Activated CD8-positive, alpha-beta memory T cell treated with anti-CD3 and anti-CD28 coated beads for 1 hour (primary cell): ENCODE results near the gene BTG4.

Source experiments
- DNase-seq, 2 donors: peaks; one replicate each; pipeline ENCODE4 v3.0.0-alpha.2; 2020; ENCODE audit warnings: low read depth in 1 of 2; ENCODE audit errors: extremely low read depth in 1 of 2

BTG4 gene

GRCh38 chr11:111512296-111513239 lies at the start of gene BTG4:
Gene BTG4, minus strand, starts transcription at chr11:111512386. Its CDS starts 13,610 bp downstream, at chr11:111498776.
- no peak for DNase-seq

- DNase-seq: no peak
These were observed 49.7 kb upstream of the BTG4 start for GRCh38 chr11:111561791-111562325.

GRCh38 chr11:111561306-111561705 lies 49.1 kb upstream of the BTG4 start:
- DNase-seq: no peak

- no peak for DNase-seq
These were observed 48.6 kb upstream of the BTG4 start for GRCh38 chr11:111560800-111561199.

- DNase-seq: no peak
These were observed 47.7 kb upstream of the BTG4 start for GRCh38 chr11:111559800-111560464.

- no peak for DNase-seq
These were observed 45.4 kb upstream of the BTG4 start for GRCh38 chr11:111557425-111558111.

- DNase-seq: no peak
These were observed 43.1 kb upstream of the BTG4 start for GRCh38 chr11:111555255-111555654.

- no peak for DNase-seq
These were observed 42.3 kb upstream of the BTG4 start for GRCh38 chr11:111554532-111554931.

- DNase-seq: no peak
These were observed 38.1 kb upstream of the BTG4 start for GRCh38 chr11:111550258-111550657.

- no peak for DNase-seq
These were observed 37.6 kb upstream of the BTG4 start for GRCh38 chr11:111549869-111550203.

GRCh38 chr11:111549196-111549868 lies 37.1 kb upstream of the BTG4 start:
- DNase-seq: no peak

- DNase-seq: no peak
These were observed 36.3 kb upstream of the BTG4 start for GRCh38 chr11:111548525-111548924.

GRCh38 chr11:111542606-111543275 lies 30.6 kb upstream of the BTG4 start:
- no peak for DNase-seq

GRCh38 chr11:111541254-111542061 lies 29.3 kb upstream of the BTG4 start:
- no peak for DNase-seq

- no peak for DNase-seq
These were observed 28.7 kb upstream of the BTG4 start for GRCh38 chr11:111540937-111541253.

- peak in 1 of 2 donors; percentile 29 for DNase-seq
These were observed 28.1 kb upstream of the BTG4 start, which contains the start of gene LAYN for GRCh38 chr11:111540114-111540936. Gene LAYN, plus strand, starts transcription at chr11:111540720. Its CDS starts 124 bp downstream, at chr11:111540844.

GRCh38 chr11:111539426-111540113 lies 27.4 kb upstream of the BTG4 start:
- DNase-seq: no peak
